Esophagus muscularis mucosa (tissue), 3 donors: ENCODE results near the gene RABL3.

Experiments
- CTCF ChIP-seq, 3 experiments: fragments of 200-600 bp in 2 of 3; fragments of 450-650 bp in 1 of 3; sonication (generic) in 2 of 3; IDR thresholded peaks; one replicate each; pipeline ENCODE4 v1.5.1; 2017 to 2019; ENCODE audit warnings: antibody characterized with exemption in 3 of 3, mild to moderate bottlenecking in 2 of 3, moderate library complexity in 1 of 3
- EP300 ChIP-seq: sonication (generic); formaldehyde crosslinking; IDR thresholded peaks from one replicate; pipeline ENCODE4 v1.6.1; 2017; ENCODE audit warnings: antibody characterized with exemption

DNA sequence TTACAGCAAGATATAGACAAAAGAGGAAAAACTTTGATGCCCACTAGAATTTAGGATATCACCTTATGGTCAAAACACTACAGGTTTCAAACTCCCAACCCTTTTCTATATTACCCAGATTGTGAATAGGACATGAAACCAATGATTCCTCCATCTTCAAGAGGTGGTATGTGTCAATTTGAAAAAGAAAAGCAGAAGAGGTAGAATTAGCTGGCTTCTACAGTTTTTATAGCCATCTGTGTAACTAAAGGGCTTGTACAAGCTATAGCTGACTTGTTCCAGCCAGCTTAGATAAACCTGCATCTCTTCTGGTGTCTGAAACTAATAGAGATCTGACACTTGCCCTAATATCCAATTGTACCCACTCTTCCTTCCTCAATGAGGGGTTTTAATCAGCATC lies 35.4 kb downstream of the RABL3 start:
- TF ChIP-seq EP300 (no peak), CTCF (IDR thresholded peaks at IDR 0.05) (no peak)
